ENCODE data around the gene TSPAN2. TPM values are rescaled to one million over a fixed set of nuclear protein-coding genes. Genes with fewer than 3 reads are reported as not detected.

Gene TSPAN2
- total and polyA plus RNA-seq, 9 of the 15 experiments (the other 6 are each of a cell fraction or from before 2014, with no cell fraction given), result not detected

DNA sequence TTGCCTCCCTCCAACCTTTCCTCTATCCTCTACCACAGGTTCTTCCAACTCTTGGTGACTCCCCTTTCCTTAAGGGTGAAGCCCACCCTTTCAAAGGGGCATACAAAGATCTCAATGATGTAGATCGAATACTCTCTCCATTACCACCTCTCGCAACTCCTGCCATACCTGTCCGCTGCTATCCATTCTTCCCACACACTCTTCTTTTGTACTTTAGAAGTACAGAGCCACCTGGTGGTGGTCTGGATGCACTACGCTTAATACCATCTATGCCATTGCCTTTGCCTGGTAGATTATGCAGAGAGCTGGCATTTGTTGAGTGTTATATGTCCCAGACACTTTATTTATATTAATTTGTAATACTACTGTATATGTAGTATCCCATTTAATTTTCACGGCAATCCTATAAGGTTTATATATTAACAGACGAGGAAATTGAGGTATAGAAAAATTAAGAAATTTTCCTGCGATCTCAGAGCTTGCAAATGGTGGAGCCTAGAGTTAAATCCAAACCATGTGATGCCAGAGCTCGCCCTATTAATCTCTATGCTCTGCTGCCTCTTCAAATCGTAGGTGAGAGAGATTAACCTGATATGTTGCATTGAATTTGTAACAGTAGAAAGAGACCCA lies 36.7 kb downstream of the TSPAN2 start:
- H3K79me2 ChIP-seq (ENCODE audit: control insufficient read depth, insufficient read depth, low read length), result no peaks in the 10 kb centered on the region
- no peak overlapping the region for H3K4me3 ChIP-seq
- no peaks in the 10 kb centered on the region for H3K4me1 ChIP-seq (replicated peaks in 1 of 2; ENCODE audit: control insufficient read depth in 2 of 2, insufficient read depth in 2 of 2, low read length in 2 of 2)
- H3K9me1 ChIP-seq (ENCODE audit: control insufficient read depth, insufficient read depth, low read length), result no peaks in the 10 kb centered on the region
- H3K36me3 ChIP-seq (ENCODE audit: control insufficient read depth, insufficient read depth, low read length), result no peaks in the 10 kb centered on the region
- ChIA-PET CTCF (ENCODE audit: low intra/inter-chr PET ratio) (interaction anchor here (0.7 to 2.0 kb wide), 6 partner anchors 60 to 1074 kb away, joined by 3 to 7 read pairs (median 4); partner anchors contain the start of gene OLFML3), POLR2A (no interaction called here)
- no peak overlapping the region for H3K9ac ChIP-seq (ENCODE audit: insufficient read depth in 1 of 2, low read depth in 2 of 2, low read length in 2 of 2)
- WGBS (ENCODE audit: insufficient coverage, low coverage, missing lambda C conversion rate), result 3% methylated on average over 9 of the region's 9 CpGs
- H2AFZ ChIP-seq (ENCODE audit: low read depth, low read length), result no peak overlapping the region
- FAIRE-seq (peak; percentile 95), ATAC-seq (peak; percentile 97), DNase-seq (ENCODE audit: extremely low read depth in 1 of 4, low spot score in 3 of 4) (peak; percentile 68 to 70 (median 70))
- H4K20me1 ChIP-seq (replicated peaks; ENCODE audit: control insufficient read depth, insufficient read depth, low read length), result no peaks in the 10 kb centered on the region
- no peaks in the 10 kb centered on the region for H3K9me3 ChIP-seq (replicated peaks; ENCODE audit: control insufficient read depth, insufficient read depth, low read depth, low read length)
- H3K27me3 ChIP-seq (ENCODE audit: control insufficient read depth in 2 of 2, insufficient read depth in 2 of 2, low read length in 2 of 2), result peaks cover 6 to 7% of the 10 kb centered on the region in 2 experiments; a peak in 3 of 5 replicates
- no peak overlapping the region for H3K27ac ChIP-seq (ENCODE audit: extremely low read depth, low read depth, low read length)
- no TSS peak for BruUV-seq (replicated peaks)
- no peak overlapping the region for H3K4me2 ChIP-seq (ENCODE audit: insufficient read depth, low read length)
- intact Hi-C loops (cut with micrococcal nuclease), result loop anchor here (1.0 to 2.0 kb wide), 2 partner anchors 73 to 1074 kb away; partner anchors contain the start of gene OLFML3
- in situ Hi-C loops (cut with MboI), result loop anchor here (25.0 kb wide), 1 partner anchor 1065 kb away; the partner anchor contains the start of gene OLFML3
- TF ChIP-seq SMAD1 (IDR thresholded peaks at IDR 0.05; ENCODE audit: low read depth, low read length, partially characterized antibody) (no peak), STAG1 (CRISPR knock-in tag; IDR thresholded peaks at IDR 0.05; ENCODE audit: borderline replicate concordance) (peak; percentile 41; the same call in 1 of the 2 replicates), SMC3 (conservative IDR thresholded peaks at IDR 0.05; ENCODE audit: insufficient read depth, low read depth, low read length) (peak; percentile 69), SAFB (IDR thresholded peaks at IDR 0.05; ENCODE audit: borderline replicate concordance, low read depth, low read length) (no peak), PTTG1 (tag; IDR thresholded peaks at IDR 0.05; ENCODE audit: low read depth) (no peak), HDAC6 (IDR thresholded peaks at IDR 0.05; ENCODE audit: low read depth, low read length) (no peak), POLR3G (IDR thresholded peaks at IDR 0.05; ENCODE audit: extremely low read depth, insufficient read length, insufficient replicate concordance) (no peak), NCOA4 (IDR thresholded peaks at IDR 0.05; ENCODE audit: partially characterized antibody) (peak; percentile 45), KLF6 (CRISPR knock-in tag; IDR thresholded peaks at IDR 0.05; ENCODE audit: borderline replicate concordance) (no peak), RAD21 (CRISPR knock-in tag; conservative IDR thresholded peaks at IDR 0.05 in 1 of 2, IDR thresholded peaks at IDR 0.05 in 1 of 2) (peak; percentile 67 to 79), NBN (IDR thresholded peaks at IDR 0.05; ENCODE audit: low read depth) (no peak), BHLHE40 (IDR thresholded peaks at IDR 0.05; ENCODE audit: low read length) (no peak), SRSF7 (optimal IDR thresholded peaks at IDR 0.05; ENCODE audit: low read depth, low read length) (no peak), SP1 (CRISPR knock-in tag; IDR thresholded peaks at IDR 0.05) (no peak)
- TF ChIP-seq, protein P1, sequence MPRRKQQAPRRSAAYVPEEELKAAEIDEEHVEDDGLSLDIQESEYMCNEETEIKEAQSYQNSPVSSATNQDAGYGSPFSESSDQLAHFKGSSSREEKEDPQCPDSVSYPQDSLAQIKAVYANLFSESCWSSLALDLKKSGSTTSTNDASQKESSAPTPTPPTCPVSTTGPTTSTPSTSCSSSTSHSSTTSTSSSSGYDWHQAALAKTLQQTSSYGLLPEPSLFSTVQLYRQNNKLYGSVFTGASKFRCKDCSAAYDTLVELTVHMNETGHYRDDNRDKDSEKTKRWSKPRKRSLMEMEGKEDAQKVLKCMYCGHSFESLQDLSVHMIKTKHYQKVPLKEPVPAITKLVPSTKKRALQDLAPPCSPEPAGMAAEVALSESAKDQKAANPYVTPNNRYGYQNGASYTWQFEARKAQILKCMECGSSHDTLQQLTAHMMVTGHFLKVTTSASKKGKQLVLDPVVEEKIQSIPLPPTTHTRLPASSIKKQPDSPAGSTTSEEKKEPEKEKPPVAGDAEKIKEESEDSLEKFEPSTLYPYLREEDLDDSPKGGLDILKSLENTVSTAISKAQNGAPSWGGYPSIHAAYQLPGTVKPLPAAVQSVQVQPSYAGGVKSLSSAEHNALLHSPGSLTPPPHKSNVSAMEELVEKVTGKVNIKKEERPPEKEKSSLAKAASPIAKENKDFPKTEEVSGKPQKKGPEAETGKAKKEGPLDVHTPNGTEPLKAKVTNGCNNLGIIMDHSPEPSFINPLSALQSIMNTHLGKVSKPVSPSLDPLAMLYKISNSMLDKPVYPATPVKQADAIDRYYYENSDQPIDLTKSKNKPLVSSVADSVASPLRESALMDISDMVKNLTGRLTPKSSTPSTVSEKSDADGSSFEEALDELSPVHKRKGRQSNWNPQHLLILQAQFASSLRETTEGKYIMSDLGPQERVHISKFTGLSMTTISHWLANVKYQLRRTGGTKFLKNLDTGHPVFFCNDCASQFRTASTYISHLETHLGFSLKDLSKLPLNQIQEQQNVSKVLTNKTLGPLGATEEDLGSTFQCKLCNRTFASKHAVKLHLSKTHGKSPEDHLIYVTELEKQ (CRISPR knock-in tag; IDR thresholded peaks at IDR 0.05), result no peak
- TF ChIP-seq, protein P2, sequence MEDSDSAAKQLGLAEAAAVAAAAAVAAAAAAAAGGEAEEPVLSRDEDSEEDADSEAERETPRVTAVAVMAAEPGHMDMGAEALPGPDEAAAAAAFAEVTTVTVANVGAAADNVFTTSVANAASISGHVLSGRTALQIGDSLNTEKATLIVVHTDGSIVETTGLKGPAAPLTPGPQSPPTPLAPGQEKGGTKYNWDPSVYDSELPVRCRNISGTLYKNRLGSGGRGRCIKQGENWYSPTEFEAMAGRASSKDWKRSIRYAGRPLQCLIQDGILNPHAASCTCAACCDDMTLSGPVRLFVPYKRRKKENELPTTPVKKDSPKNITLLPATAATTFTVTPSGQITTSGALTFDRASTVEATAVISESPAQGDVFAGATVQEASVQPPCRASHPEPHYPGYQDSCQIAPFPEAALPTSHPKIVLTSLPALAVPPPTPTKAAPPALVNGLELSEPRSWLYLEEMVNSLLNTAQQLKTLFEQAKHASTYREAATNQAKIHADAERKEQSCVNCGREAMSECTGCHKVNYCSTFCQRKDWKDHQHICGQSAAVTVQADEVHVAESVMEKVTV (CRISPR knock-in tag; IDR thresholded peaks at IDR 0.05), result peak; percentile 51; the same call in 1 of the 2 replicates

Measured in K562 (cell line).